ENCODE measurements around the gene SORCS2. TPM values are rescaled to one million over a fixed set of nuclear protein-coding genes. Genes with fewer than 3 reads are reported as not detected.

SORCS2 gene
- total and polyA plus RNA-seq, 2 of the 8 experiments (the other 6 are each of a cell fraction or from before 2014, with no cell fraction given) = 0.36 to 1.8 TPM

GRCh38 chr4:7224001-7224400 is 31.7 kb downstream of the SORCS2 start:
- H3K56ac ChIP-seq (replicated peaks; ENCODE audit: insufficient read length, low read depth, low read length) = no peak overlapping the region
- H3K27ac ChIP-seq (ENCODE audit: low read depth, low read length) = no peak overlapping the region
- DNase-seq (ENCODE audit: low read depth in 1 of 2, low spot score in 2 of 2) = no peak
- no peak overlapping the region for H2BK20ac ChIP-seq (ENCODE audit: low read length)
- CTCF ChIA-PET (ENCODE audit: partially characterized antibody) = interaction anchor here (0.6 to 1.9 kb wide), 2 partner anchors 15 to 188 kb away, joined by 3 to 5 read pairs; no protein-coding TSS in a partner anchor
- no peak overlapping the region for H2BK5ac ChIP-seq (ENCODE audit: low read depth, low read length)
- H2BK12ac ChIP-seq (ENCODE audit: low read depth, low read length) = no peak overlapping the region
- H3K4me2 ChIP-seq (ENCODE audit: insufficient read depth in 1 of 2, low read depth in 2 of 2, low read length in 2 of 2) = no peak overlapping the region
- POLR2A ChIA-PET (ENCODE audit: partially characterized antibody) = no interaction called here
- H3K79me2 ChIP-seq (ENCODE audit: control insufficient read depth in 1 of 2, insufficient read depth in 2 of 2, low read length in 2 of 2) = no peaks in the 10 kb centered on the region
- H3K36me3 ChIP-seq (ENCODE audit: control insufficient read depth in 2 of 4, insufficient read depth in 4 of 4, low read length in 3 of 4) = no peaks in the 10 kb centered on the region
- H2BK120ac ChIP-seq (replicated peaks; ENCODE audit: low read depth, low read length) = no peak overlapping the region
- no peak overlapping the region for H4K8ac ChIP-seq (ENCODE audit: extremely low read depth, insufficient read depth, low read length)
- H3K4me3 ChIP-seq (ENCODE audit: extremely low read depth in 1 of 4, insufficient read depth in 2 of 4, low read depth in 3 of 4, low read length in 4 of 4) = no peak overlapping the region
- 89% methylated on average over 4 of the region's 4 CpGs; no CpG with 5 or more reads in 1 of the 2 experiments for WGBS, 2 experiments (ENCODE audit: extremely low coverage in 1 of 2, insufficient coverage in 1 of 2, insufficient read length in 1 of 2, insufficient replicate concordance in 2 of 2, low coverage in 1 of 2, low lambda C conversion rate in 2 of 2, missing lambda C conversion rate in 1 of 2)
- no peak for FAIRE-seq
- no peak overlapping the region for H3K23ac ChIP-seq (ENCODE audit: insufficient read length)
- no peak overlapping the region for H2BK15ac ChIP-seq (ENCODE audit: low read length)
- no peak overlapping the region for H3K14ac ChIP-seq (ENCODE audit: insufficient read length)
- no peaks in the 10 kb centered on the region for H3K79me1 ChIP-seq (ENCODE audit: low read depth, low read length)
- no peak overlapping the region for H3K4ac ChIP-seq (replicated peaks; ENCODE audit: insufficient read length, low read depth, low read length)
- no peak overlapping the region for H2AFZ ChIP-seq (ENCODE audit: low read length)
- no peaks in the 10 kb centered on the region for H3K23me2 ChIP-seq (ENCODE audit: low read depth, low read length)
- H4K91ac ChIP-seq (replicated peaks; ENCODE audit: insufficient read length, low read length) = no peak overlapping the region
- no peaks in the 10 kb centered on the region for H3K27me3 ChIP-seq (replicated peaks in 1 of 4; ENCODE audit: control insufficient read depth in 3 of 4, extremely low read depth in 1 of 4, insufficient read depth in 3 of 4, low read length in 3 of 4)
- no peak overlapping the region for H4K5ac ChIP-seq (ENCODE audit: insufficient read length, low read depth, low read length)
- H3K4me1 ChIP-seq (replicated peaks in 1 of 4; ENCODE audit: control insufficient read depth in 3 of 4, insufficient read depth in 4 of 4, low read length in 3 of 4) = no peaks in the 10 kb centered on the region
- no peak overlapping the region for H3K18ac ChIP-seq (ENCODE audit: extremely low read depth, low read length)
- H2AK5ac ChIP-seq (ENCODE audit: low read depth, low read length) = no peak overlapping the region
- H3K9ac ChIP-seq (replicated peaks in 1 of 4; ENCODE audit: extremely low read depth in 1 of 4, low read depth in 3 of 4, low read length in 3 of 4) = no peak overlapping the region
- no peaks in the 10 kb centered on the region for H4K20me1 ChIP-seq (replicated peaks in 1 of 2; ENCODE audit: control insufficient read depth in 1 of 2, insufficient read depth in 2 of 2, low read length in 2 of 2)
- H3K9me3 ChIP-seq (ENCODE audit: insufficient read depth in 2 of 2, low read depth in 1 of 2, low read length in 1 of 2) = no peaks in the 10 kb centered on the region
- no peak for TF ChIP-seq SP4 (IDR thresholded peaks at IDR 0.05; ENCODE audit: low read length)
- no peak for TF ChIP-seq RNF2 (IDR thresholded peaks at IDR 0.05; ENCODE audit: borderline replicate concordance, low read depth, low read length, missing control alignments, poor library complexity, severe bottlenecking)
- TF ChIP-seq POU5F1 (IDR thresholded peaks at IDR 0.05; ENCODE audit: low read depth, low read length) = no peak
